Measurements from ENCODE around the gene MLKL.

DNA sequence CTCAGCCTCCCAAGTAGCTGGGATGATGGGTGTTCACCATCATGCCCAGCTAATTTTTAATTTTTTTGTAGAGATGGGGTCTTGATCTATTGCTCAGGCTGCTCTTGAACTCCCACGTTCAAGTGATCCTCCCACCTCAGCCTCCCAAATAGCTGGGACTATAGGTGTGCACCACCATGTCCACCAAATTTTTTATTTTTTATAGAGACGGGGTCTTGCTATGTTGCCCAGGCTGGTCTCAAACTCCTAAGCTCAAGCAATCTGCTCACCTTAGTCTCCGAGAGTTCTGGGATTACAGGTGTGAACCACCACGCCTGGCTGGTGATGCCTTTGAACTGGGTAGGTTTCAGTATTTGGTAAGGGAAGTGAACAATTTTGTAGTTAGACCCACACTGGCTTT is 43.9 kb upstream of the MLKL start:
- TF ChIP-seq, protein P1, sequence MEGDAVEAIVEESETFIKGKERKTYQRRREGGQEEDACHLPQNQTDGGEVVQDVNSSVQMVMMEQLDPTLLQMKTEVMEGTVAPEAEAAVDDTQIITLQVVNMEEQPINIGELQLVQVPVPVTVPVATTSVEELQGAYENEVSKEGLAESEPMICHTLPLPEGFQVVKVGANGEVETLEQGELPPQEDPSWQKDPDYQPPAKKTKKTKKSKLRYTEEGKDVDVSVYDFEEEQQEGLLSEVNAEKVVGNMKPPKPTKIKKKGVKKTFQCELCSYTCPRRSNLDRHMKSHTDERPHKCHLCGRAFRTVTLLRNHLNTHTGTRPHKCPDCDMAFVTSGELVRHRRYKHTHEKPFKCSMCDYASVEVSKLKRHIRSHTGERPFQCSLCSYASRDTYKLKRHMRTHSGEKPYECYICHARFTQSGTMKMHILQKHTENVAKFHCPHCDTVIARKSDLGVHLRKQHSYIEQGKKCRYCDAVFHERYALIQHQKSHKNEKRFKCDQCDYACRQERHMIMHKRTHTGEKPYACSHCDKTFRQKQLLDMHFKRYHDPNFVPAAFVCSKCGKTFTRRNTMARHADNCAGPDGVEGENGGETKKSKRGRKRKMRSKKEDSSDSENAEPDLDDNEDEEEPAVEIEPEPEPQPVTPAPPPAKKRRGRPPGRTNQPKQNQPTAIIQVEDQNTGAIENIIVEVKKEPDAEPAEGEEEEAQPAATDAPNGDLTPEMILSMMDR (IDR thresholded peaks at IDR 0.05 in 4 of 5, conservative IDR thresholded peaks at IDR 0.05 in 1 of 5): no peak
- no peak for TF ChIP-seq POLR2A (IDR thresholded peaks at IDR 0.05)
